ENCODE results near the gene DHCR7. TPM values are rescaled to one million over a fixed set of nuclear protein-coding genes. Genes with fewer than 3 reads are reported as not detected.

The DHCR7 gene
- total and polyA plus RNA-seq, 7 donors, result 4.9 to 15.1 (median 8.4) TPM

DNA sequence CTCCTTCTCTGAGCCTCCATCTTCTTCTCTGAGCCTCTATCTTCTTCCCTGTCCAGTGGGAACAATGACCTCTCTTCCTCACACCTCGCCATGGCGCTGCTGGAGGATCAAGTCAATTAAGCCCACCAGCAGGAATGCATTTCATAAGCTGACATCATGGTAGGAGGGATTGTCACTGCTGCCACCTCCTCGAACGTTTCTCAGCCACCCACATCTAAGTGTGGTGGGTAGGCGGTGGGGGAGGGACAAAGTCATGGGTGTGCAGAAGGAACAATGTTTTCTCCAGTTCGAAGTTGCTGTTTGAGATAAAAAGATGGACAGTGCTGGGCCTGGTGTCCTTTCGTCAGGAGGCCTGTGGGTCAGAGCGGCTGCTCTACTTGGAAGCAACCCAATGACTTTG lies 44.0 kb downstream of the DHCR7 start:
- 55 to 65% (median 55%) methylated on average over 8 of the region's 8 CpGs for WGBS, 3 donors
- TF ChIP-seq, protein P1, sequence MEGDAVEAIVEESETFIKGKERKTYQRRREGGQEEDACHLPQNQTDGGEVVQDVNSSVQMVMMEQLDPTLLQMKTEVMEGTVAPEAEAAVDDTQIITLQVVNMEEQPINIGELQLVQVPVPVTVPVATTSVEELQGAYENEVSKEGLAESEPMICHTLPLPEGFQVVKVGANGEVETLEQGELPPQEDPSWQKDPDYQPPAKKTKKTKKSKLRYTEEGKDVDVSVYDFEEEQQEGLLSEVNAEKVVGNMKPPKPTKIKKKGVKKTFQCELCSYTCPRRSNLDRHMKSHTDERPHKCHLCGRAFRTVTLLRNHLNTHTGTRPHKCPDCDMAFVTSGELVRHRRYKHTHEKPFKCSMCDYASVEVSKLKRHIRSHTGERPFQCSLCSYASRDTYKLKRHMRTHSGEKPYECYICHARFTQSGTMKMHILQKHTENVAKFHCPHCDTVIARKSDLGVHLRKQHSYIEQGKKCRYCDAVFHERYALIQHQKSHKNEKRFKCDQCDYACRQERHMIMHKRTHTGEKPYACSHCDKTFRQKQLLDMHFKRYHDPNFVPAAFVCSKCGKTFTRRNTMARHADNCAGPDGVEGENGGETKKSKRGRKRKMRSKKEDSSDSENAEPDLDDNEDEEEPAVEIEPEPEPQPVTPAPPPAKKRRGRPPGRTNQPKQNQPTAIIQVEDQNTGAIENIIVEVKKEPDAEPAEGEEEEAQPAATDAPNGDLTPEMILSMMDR (IDR thresholded peaks at IDR 0.05), result no peak
- peaks cover 0 to 8% (median 0%) of the 10 kb centered on the region in 3 donors for H3K27me3 ChIP-seq (ENCODE audit: insufficient read depth in 3 of 3, low read length in 2 of 3)
- no peaks in the 10 kb centered on the region for H3K36me3 ChIP-seq (ENCODE audit: insufficient read depth in 1 of 2, low read depth in 1 of 2)
- H3K9me3 ChIP-seq, result no peaks in the 10 kb centered on the region
- intact Hi-C loops (cut with DNase I), result no loop called here
- DNase-seq (no peak), ATAC-seq (no peak)
- no peaks in the 10 kb centered on the region for H3K4me1 ChIP-seq
- no peak overlapping the region for H3K27ac ChIP-seq
- no peak overlapping the region for H3K4me3 ChIP-seq

DNA sequence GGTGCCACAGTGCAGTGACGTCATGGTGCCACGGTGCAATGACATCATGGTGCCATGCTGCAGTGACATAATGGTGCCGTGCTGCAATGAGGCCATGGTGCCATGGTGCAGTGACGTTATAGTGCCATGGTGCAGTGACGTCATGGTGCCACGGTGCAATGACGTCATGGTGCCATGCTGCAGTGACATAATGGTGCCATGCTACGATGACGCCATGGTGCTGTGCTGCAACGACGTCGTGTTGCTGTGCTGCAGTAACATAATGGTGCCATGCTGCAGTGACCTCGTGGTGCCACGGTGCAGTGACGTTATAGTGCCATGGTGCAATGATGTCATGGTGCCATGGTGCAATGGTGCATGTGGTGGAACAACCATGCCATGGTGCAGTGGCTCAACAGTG lies 45.3 kb downstream of the DHCR7 start:
- H3K36me3 ChIP-seq (ENCODE audit: insufficient read depth in 1 of 2, low read depth in 1 of 2), result no peaks in the 10 kb centered on the region

DNA sequence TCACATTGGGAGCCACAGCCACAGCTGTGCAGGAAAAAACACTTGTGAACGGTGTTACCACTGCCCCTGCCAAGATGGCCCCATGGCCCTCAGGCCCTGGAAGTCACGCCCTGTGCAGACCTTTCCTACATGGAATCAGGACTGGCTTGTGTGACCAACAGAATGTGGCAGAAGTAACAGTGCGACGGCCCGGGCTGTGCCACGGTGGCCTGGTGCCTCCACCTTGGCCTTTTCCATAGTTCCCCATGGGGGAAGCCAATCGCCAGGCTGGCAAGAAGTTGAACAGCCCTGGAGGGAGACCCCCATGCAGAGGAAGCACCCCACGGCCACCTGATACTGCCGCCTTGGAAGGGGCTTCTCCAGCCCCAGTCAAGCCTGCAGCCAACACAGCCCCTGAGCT lies 48.0 kb downstream of the DHCR7 start:
- H3K9me3 ChIP-seq, result no peaks in the 10 kb centered on the region
- H3K27me3 ChIP-seq (ENCODE audit: insufficient read depth in 3 of 3, low read length in 2 of 3), result peaks cover 0 to 10% (median 3%) of the 10 kb centered on the region in 3 donors
- DNase-seq (no peak), ATAC-seq (no peak)
- intact Hi-C loops (cut with DNase I), result no loop called here
- 82 to 89% (median 86%) methylated on average over 9 of the region's 9 CpGs for WGBS, 3 donors
- no peak overlapping the region for H3K4me3 ChIP-seq
- H3K27ac ChIP-seq, result no peak overlapping the region
- H3K4me1 ChIP-seq, result no peaks in the 10 kb centered on the region
- no peaks in the 10 kb centered on the region for H3K36me3 ChIP-seq (ENCODE audit: insufficient read depth in 1 of 2, low read depth in 1 of 2)
- TF ChIP-seq, protein P1 (IDR thresholded peaks at IDR 0.05), result no peak

More for the DNA sequence above, 45.3 kb downstream of the DHCR7 start:
- H3K27me3 ChIP-seq (ENCODE audit: insufficient read depth in 3 of 3, low read length in 2 of 3), result peaks cover 0 to 8% (median 0%) of the 10 kb centered on the region in 3 donors
- WGBS, 3 donors, result 79 to 83% (median 82%) methylated on average over 15 of the region's 15 CpGs
- H3K4me1 ChIP-seq, result no peaks in the 10 kb centered on the region
- ATAC-seq (no peak), DNase-seq (no peak)
- H3K4me3 ChIP-seq, result no peak overlapping the region
- intact Hi-C loops (cut with DNase I), result no loop called here
- H3K27ac ChIP-seq, result no peak overlapping the region
- TF ChIP-seq, protein P1 (IDR thresholded peaks at IDR 0.05), result no peak
- no peaks in the 10 kb centered on the region for H3K9me3 ChIP-seq

DNA sequence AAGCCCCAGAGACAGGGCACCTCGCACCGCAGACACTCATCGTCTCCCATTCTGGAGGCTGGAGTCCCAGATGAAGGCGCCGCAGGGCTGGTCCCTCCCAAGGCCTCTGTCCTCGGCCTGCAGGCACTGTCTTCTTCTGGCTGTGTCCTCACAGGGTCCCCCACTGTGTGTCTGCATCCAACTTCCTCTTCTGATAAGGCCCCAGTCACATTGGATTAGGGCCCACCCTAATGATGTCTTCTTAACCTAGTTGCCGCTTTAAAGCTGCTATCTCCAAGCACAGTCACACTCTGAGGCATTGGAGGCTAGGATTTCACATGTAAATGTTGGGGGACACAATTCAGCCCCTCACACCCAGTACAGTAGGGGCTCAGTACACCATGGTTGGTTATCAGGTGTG lies 48.9 kb downstream of the DHCR7 start:
- TF ChIP-seq, protein P1 (IDR thresholded peaks at IDR 0.05), result no peak
- H3K9me3 ChIP-seq, result no peaks in the 10 kb centered on the region
- ATAC-seq (no peak), DNase-seq (no peak)
- no peaks in the 10 kb centered on the region for H3K4me1 ChIP-seq
- intact Hi-C loops (cut with DNase I), result no loop called here
- no peak overlapping the region for H3K27ac ChIP-seq
- no peaks in the 10 kb centered on the region for H3K36me3 ChIP-seq (ENCODE audit: insufficient read depth in 1 of 2, low read depth in 1 of 2)
- H3K4me3 ChIP-seq, result no peak overlapping the region
- WGBS, 3 donors, result 89 to 94% (median 92%) methylated on average over 7 of the region's 7 CpGs
- peaks cover 0 to 10% (median 3%) of the 10 kb centered on the region in 3 donors for H3K27me3 ChIP-seq (ENCODE audit: insufficient read depth in 3 of 3, low read length in 2 of 3)

DNA sequence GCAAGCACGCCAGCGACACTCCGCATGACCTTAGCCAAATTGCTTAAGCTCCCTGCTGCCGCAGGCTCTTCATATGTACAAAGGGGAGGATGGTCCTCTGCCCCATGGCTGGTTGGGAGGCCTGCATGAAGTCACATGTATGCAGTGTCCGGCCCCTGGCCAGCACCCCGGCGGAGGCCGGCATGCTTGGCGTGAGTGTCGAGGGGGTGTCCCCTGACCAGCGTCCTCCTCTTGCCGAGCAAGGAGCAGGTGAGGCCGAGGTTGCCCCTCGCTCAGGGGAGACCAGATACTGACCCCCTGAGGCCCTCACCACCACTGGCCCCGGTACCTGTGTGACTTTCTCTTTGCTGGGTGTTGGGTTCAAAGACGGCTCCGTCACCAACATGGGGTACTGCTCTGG lies 50.2 kb downstream of the DHCR7 start:
- DNase-seq, result no peak
- H3K9me3 ChIP-seq, result no peaks in the 10 kb centered on the region
- ATAC-seq, result no peak
- no peak overlapping the region for H3K4me3 ChIP-seq
- intact Hi-C loops (cut with DNase I), result no loop called here
- H3K27ac ChIP-seq, result no peak overlapping the region
- 87 to 90% (median 89%) methylated on average over 17 of the region's 17 CpGs for WGBS, 3 donors
- peaks cover 0 to 12% (median 10%) of the 10 kb centered on the region in 3 donors for H3K27me3 ChIP-seq (ENCODE audit: insufficient read depth in 3 of 3, low read length in 2 of 3)
- H3K36me3 ChIP-seq (ENCODE audit: insufficient read depth in 1 of 2, low read depth in 1 of 2), result no peaks in the 10 kb centered on the region
- H3K4me1 ChIP-seq, result no peaks in the 10 kb centered on the region
- TF ChIP-seq, protein P1 (IDR thresholded peaks at IDR 0.05), result no peak

Measured in psoas muscle (tissue), 8 donors.